Thyroid gland (tissue), 4 donors: ENCODE measurements around the gene KRT6B.

ENCODE experiments used
- CTCF ChIP-seq, 6 experiments: fragments of 200-600 bp in 3 of 6; fragments of 450-650 bp in 3 of 6; sonication (generic) in 3 of 6; IDR thresholded peaks; one replicate each; pipeline ENCODE4 v1.5.1; 2016 to 2019; ENCODE audit warnings: antibody characterized with exemption in 6 of 6, mild to moderate bottlenecking in 2 of 6, inconsistent platforms in 1 of 6, moderate library complexity in 1 of 6
- POLR2A ChIP-seq, 2 donors: fragments of 450-650 bp; IDR thresholded peaks; one replicate each; pipeline ENCODE4 v1.6.1; 2017; ENCODE audit warnings: antibody characterized with exemption in 2 of 2, mild to moderate bottlenecking in 2 of 2, moderate library complexity in 1 of 2

- TF ChIP-seq POLR2A (IDR thresholded peaks at IDR 0.05) = no peak
- TF ChIP-seq CTCF (IDR thresholded peaks at IDR 0.05) = no peak
Observed at GRCh38 chr12:52494518-52494917, 42.6 kb upstream of the KRT6B start.
